Stimulated activated CD8-positive, alpha-beta memory T cell treated with anti-CD3 and anti-CD28 coated beads, Interleukin-7, amount 100 ng/mL, for 4 hours (primary cell): ENCODE results near the gene GATAD1.
"Not testable (repeated sequence)": the region's sequence is repeated elsewhere in the genome, so short reads cannot be mapped to it uniquely, and the experiment has no call there.

Experiments
- DNase-seq, 2 donors: peaks; one replicate each; pipeline ENCODE4 v3.0.0-alpha.2; 2020; ENCODE audit warnings: low read depth in 2 of 2

GATAD1 gene

GRCh38 chr7:92483624-92484023 is 36.3 kb downstream of the GATAD1 start:
- not testable (repeated sequence) for DNase-seq

GRCh38 chr7:92484226-92484625 is 36.9 kb downstream of the GATAD1 start:
- not testable (repeated sequence) for DNase-seq

GRCh38 chr7:92485267-92485892 is 38.1 kb downstream of the GATAD1 start:
- DNase-seq: no peak

- no peak for DNase-seq
Observed at GRCh38 chr7:92485974-92486373, 38.7 kb downstream of the GATAD1 start.

- no peak for DNase-seq
Observed at GRCh38 chr7:92487804-92488203, 40.5 kb downstream of the GATAD1 start.

- DNase-seq: no peak
Observed at GRCh38 chr7:92489634-92490033, 42.4 kb downstream of the GATAD1 start.

- no peak for DNase-seq
Observed at GRCh38 chr7:92496876-92497275, 49.6 kb downstream of the GATAD1 start.

- DNase-seq: no peak
Observed at GRCh38 chr7:92498557-92498956, 51.3 kb downstream of the GATAD1 start.

GRCh38 chr7:92503767-92504166 is 56.5 kb downstream of the GATAD1 start:
- DNase-seq: no peak

- DNase-seq: no peak
Observed at GRCh38 chr7:92504563-92504962, 57.3 kb downstream of the GATAD1 start.

- no peak for DNase-seq
Observed at GRCh38 chr7:92506363-92506762, 59.1 kb downstream of the GATAD1 start.

GRCh38 chr7:92508946-92509345 is 61.7 kb downstream of the GATAD1 start:
- no peak for DNase-seq
